AG04450 (cell line): Measurements from ENCODE around the gene ADSS2. TPM values are rescaled to one million over a fixed set of nuclear protein-coding genes. Genes with fewer than 3 reads are reported as not detected.
"Not testable (repeated sequence)": the region's sequence is repeated elsewhere in the genome, so short reads cannot be mapped to it uniquely, and the experiment has no call there.

Experiments
- CTCF ChIA-PET: fragments of 300-600, 350-600 bp; formaldehyde crosslinking; extraction: SDS; loops from one replicate; lab custom pipeline; 2022; ENCODE audit warnings: antibody characterized with exemption, inconsistent platforms; lab: Charles Lee
- POLR2A ChIA-PET: fragments of 350-600 bp; formaldehyde crosslinking; extraction: SDS; loops from one replicate; lab custom pipeline; 2021; ENCODE audit warnings: antibody characterized with exemption, inconsistent platforms; lab: Yijun Ruan, JAX
- DNase-seq: peaks from one replicate; pipeline ENCODE4 v3.0.0-alpha.2; 2011; ENCODE audit warnings: low read depth, low spot score
- H3K27ac ChIP-seq: one replicate; pipeline ENCODE4 v1.5.1; 2012; ENCODE audit warnings: low read depth, low read length, control low read depth
- H3K27me3 ChIP-seq: one replicate; pipeline ENCODE4 v1.6.0; 2012; ENCODE audit warnings: low read length; ENCODE audit not compliant: control insufficient read depth, insufficient read depth
- H3K4me3 ChIP-seq: 2 replicates; pipeline ENCODE4 v1.5.1; 2011; ENCODE audit warnings: mild to moderate bottlenecking, low read depth, low read length, control low read depth
- H3K9me3 ChIP-seq: 2 replicates; pipeline ENCODE4 v1.5.1; 2012; ENCODE audit warnings: low read length; ENCODE audit not compliant: control insufficient read depth, insufficient read depth
- polyA plus RNA-seq: library from polyadenylated mRNA; depleted of rRNA; stranded (reverse); fragments of >200 nt; gene quantifications from 2 replicates; pipeline ENCODE4 v1.2.3, GENCODE V29; 2011
- TF ChIP-seq, protein P1 (sequence below): IDR thresholded peaks from 2 replicates; pipeline ENCODE4 v1.5.1; 2011; ENCODE audit warnings: low read depth, low read length, control low read depth, inconsistent platforms

Gene ADSS2
- polyA plus RNA-seq, 1 experiment, result 50.5 TPM

- Histone ChIP-seq H3K4me3 (no peak overlapping the region), H3K27me3 (no peaks in the 10 kb centered on the region), H3K9me3 (peaks cover under 1% of the 10 kb centered on the region; the same call in 1 of the 2 replicates), H3K27ac (no peak overlapping the region)
- POLR2A ChIA-PET, result no interaction called here
- DNase-seq, result no peak
- CTCF ChIA-PET, result no interaction called here
- TF ChIP-seq, protein P1, sequence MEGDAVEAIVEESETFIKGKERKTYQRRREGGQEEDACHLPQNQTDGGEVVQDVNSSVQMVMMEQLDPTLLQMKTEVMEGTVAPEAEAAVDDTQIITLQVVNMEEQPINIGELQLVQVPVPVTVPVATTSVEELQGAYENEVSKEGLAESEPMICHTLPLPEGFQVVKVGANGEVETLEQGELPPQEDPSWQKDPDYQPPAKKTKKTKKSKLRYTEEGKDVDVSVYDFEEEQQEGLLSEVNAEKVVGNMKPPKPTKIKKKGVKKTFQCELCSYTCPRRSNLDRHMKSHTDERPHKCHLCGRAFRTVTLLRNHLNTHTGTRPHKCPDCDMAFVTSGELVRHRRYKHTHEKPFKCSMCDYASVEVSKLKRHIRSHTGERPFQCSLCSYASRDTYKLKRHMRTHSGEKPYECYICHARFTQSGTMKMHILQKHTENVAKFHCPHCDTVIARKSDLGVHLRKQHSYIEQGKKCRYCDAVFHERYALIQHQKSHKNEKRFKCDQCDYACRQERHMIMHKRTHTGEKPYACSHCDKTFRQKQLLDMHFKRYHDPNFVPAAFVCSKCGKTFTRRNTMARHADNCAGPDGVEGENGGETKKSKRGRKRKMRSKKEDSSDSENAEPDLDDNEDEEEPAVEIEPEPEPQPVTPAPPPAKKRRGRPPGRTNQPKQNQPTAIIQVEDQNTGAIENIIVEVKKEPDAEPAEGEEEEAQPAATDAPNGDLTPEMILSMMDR, result no peak
Observed at GRCh38 chr1:244370060-244370637, 81.6 kb downstream of the ADSS2 start.

GRCh38 chr1:244369256-244370057 is 82.3 kb downstream of the ADSS2 start:
- Histone ChIP-seq H3K27ac (no peak overlapping the region), H3K4me3 (no peak overlapping the region), H3K9me3 (peaks cover 7% of the 10 kb centered on the region; the same call in 1 of the 2 replicates), H3K27me3 (no peaks in the 10 kb centered on the region)
- ChIA-PET POLR2A (no interaction called here), CTCF (no interaction called here)
- TF ChIP-seq, protein P1, result no peak
- DNase-seq, result no peak

DNA sequence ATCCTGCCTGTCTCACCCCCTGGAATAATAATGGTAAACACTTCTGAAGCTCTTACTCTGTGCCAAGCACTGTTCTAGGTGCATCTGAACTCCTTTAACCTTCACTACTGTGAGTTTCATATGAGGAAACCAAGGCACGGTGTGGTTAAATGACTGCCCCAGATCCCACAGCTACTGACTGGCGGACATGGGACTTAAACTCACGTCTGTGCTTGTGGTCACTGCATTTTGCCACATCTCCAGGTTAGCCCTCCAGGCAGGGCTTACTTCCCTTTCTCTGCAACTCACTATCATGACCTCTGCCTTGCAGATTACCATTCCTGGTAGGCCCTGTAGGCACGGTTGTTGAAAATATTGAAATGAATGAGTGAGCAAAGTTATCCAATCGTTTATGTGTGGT is 83.4 kb downstream of the ADSS2 start:
- Histone ChIP-seq H3K4me3 (no peak overlapping the region), H3K27me3 (no peaks in the 10 kb centered on the region), H3K9me3 (peaks cover 7% of the 10 kb centered on the region), H3K27ac (no peak overlapping the region)
- POLR2A ChIA-PET, result no interaction called here
- CTCF ChIA-PET, result no interaction called here
- no peak for DNase-seq
- TF ChIP-seq, protein P1, result no peak

- H3K27me3 ChIP-seq, result no peaks in the 10 kb centered on the region
- DNase-seq, result no peak
- ChIA-PET CTCF (no interaction called here), POLR2A (no interaction called here)
- no peak overlapping the region for H3K4me3 ChIP-seq
- TF ChIP-seq, protein P1, result no peak
- H3K9me3 ChIP-seq, result peaks cover 7% of the 10 kb centered on the region
- no peak overlapping the region for H3K27ac ChIP-seq
Observed at GRCh38 chr1:244367399-244368114, 84.2 kb downstream of the ADSS2 start.

DNA sequence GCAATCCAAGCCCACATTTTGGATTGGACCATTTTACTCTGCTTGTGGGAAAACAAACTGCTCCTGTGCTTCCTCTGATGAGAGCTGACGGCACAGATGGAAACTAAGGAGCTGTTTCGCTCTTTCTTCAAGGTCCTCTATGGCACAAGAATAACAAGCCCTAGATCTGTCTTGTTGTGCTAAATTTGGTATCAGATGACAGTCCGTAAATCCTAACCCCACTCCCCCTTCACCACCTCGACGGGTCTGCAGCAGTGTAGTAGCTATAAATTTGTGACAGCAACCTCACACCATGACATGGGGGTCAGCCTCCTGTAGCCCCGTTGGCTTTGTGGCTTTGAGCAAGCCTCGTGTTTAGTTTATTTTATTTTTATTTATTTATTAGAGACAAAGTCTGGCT is 85.9 kb downstream of the ADSS2 start:
- TF ChIP-seq, protein P1, result no peak
- POLR2A ChIA-PET, result no interaction called here
- H3K27ac ChIP-seq, result no peak overlapping the region
- CTCF ChIA-PET, result no interaction called here
- H3K9me3 ChIP-seq, result peaks cover 7% of the 10 kb centered on the region
- H3K4me3 ChIP-seq, result no peak overlapping the region
- no peak for DNase-seq
- no peaks in the 10 kb centered on the region for H3K27me3 ChIP-seq

DNA sequence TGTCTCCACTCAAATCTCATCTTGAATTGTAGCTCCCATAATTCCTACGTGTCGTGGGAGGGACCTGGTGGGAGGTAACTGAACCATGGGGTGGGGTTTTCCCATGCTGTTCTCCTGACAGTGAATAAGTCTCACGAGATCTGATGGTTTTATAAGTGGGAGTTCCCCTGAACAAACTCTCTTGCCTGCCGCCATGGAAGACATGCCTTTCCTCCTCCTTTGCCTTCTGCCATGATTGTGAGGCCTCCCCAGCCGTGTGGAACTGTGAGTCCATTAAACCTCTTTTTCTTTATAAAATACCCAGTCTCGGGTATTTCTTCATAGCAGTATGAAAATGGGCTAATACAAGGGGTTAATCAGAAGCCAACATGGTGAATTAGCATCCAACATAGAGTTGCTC is 86.4 kb downstream of the ADSS2 start:
- CTCF ChIA-PET, H3K27me3 ChIP-seq, H3K27ac ChIP-seq, H3K9me3 ChIP-seq, H3K4me3 ChIP-seq, DNase-seq, POLR2A ChIA-PET: not testable (repeated sequence)
